ENCODE measurements around the gene PYDC1. TPM values are rescaled to one million over a fixed set of nuclear protein-coding genes. Genes with fewer than 3 reads are reported as not detected.
A peak's percentile ranks its signal among the peaks of the same experiment; 100 is the strongest.

The PYDC1 gene
- total and polyA plus RNA-seq, 2 of the 13 experiments (the other 11 are each of a cell fraction or from before 2014, with no cell fraction given) = not detected

GRCh38 chr16:31179747-31180459, 37.0 kb downstream of the PYDC1 start, which contains the start of gene FUS (continued):
- TF ChIP-seq, protein P1, sequence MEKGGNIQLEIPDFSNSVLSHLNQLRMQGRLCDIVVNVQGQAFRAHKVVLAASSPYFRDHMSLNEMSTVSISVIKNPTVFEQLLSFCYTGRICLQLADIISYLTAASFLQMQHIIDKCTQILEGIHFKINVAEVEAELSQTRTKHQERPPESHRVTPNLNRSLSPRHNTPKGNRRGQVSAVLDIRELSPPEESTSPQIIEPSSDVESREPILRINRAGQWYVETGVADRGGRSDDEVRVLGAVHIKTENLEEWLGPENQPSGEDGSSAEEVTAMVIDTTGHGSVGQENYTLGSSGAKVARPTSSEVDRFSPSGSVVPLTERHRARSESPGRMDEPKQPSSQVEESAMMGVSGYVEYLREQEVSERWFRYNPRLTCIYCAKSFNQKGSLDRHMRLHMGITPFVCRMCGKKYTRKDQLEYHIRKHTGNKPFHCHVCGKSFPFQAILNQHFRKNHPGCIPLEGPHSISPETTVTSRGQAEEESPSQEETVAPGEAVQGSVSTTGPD (CRISPR knock-in tag; IDR thresholded peaks at IDR 0.05) = peak; percentile 42; the same call in 1 of the 2 replicates
- peak; percentile 52 for TF ChIP-seq ZNF772 (CRISPR knock-in tag; IDR thresholded peaks at IDR 0.05)
- TF ChIP-seq SALL1 (CRISPR knock-in tag; IDR thresholded peaks at IDR 0.05) = peak; percentile 86
- no peak for TF ChIP-seq AGO2 (optimal IDR thresholded peaks at IDR 0.05; ENCODE audit: low read depth, low read length)
- no peak; the same call in none of the 2 replicates for TF ChIP-seq ATF6 (CRISPR knock-in tag; conservative IDR thresholded peaks at IDR 0.05)
- no peak for TF ChIP-seq ZEB1 (IDR thresholded peaks at IDR 0.05; ENCODE audit: insufficient replicate concordance, low read depth)
- TF ChIP-seq ZNF557 (CRISPR knock-in tag; IDR thresholded peaks at IDR 0.05) = no peak
- peak; percentile 89; the same call in 1 of the 2 replicates for TF ChIP-seq ZNF790 (CRISPR knock-in tag; IDR thresholded peaks at IDR 0.05; ENCODE audit: borderline replicate concordance)
- no peak; the same call in 1 of the 2 replicates for TF ChIP-seq ZNF839 (CRISPR knock-in tag; IDR thresholded peaks at IDR 0.05; ENCODE audit: borderline replicate concordance)
- peak; percentile 95 for TF ChIP-seq ZNF350 (CRISPR knock-in tag; IDR thresholded peaks at IDR 0.05; ENCODE audit: borderline replicate concordance, low read depth)
- TF ChIP-seq REXO4 (CRISPR knock-in tag; IDR thresholded peaks at IDR 0.05; ENCODE audit: borderline replicate concordance) = 0 out of 2 replicates have a peak, but pooled peaks have one; percentile 89
- TF ChIP-seq ZNF33B (CRISPR knock-in tag; IDR thresholded peaks at IDR 0.05) = peak; percentile 82
- peak; percentile 81; the same call in 1 of the 2 replicates for TF ChIP-seq HOXD1 (CRISPR knock-in tag; IDR thresholded peaks at IDR 0.05)
- no peak; the same call in 1 of the 2 replicates for TF ChIP-seq ARNTL (CRISPR knock-in tag; IDR thresholded peaks at IDR 0.05)
- TF ChIP-seq ZNF264 (CRISPR knock-in tag; IDR thresholded peaks at IDR 0.05) = peak; percentile 81; the same call in 1 of the 2 replicates
- 0 out of 2 replicates have a peak, but pooled peaks have one; percentile 20 for TF ChIP-seq KDM5A (IDR thresholded peaks at IDR 0.05; ENCODE audit: borderline replicate concordance, low read length)
- TF ChIP-seq ZNF776 (CRISPR knock-in tag; IDR thresholded peaks at IDR 0.05) = peak; percentile 83; the same call in 1 of the 2 replicates
- no peak; the same call in 1 of the 2 replicates for TF ChIP-seq MTF2 (CRISPR knock-in tag; IDR thresholded peaks at IDR 0.05; ENCODE audit: borderline replicate concordance)
- peak; percentile 90; the same call in 1 of the 2 replicates for TF ChIP-seq ZNF558 (CRISPR knock-in tag; IDR thresholded peaks at IDR 0.05; ENCODE audit: borderline replicate concordance)
- TF ChIP-seq ZNF563 (CRISPR knock-in tag; IDR thresholded peaks at IDR 0.05) = no peak; the same call in 1 of the 2 replicates
- no peak for TF ChIP-seq FOSL1 (CRISPR knock-in tag; IDR thresholded peaks at IDR 0.05; ENCODE audit: borderline replicate concordance)
- peak; percentile 75; the same call in 1 of the 2 replicates for TF ChIP-seq LRRFIP1 (CRISPR knock-in tag; conservative IDR thresholded peaks at IDR 0.05)
- TF ChIP-seq FLYWCH1 (CRISPR knock-in tag; IDR thresholded peaks at IDR 0.05) = no peak; the same call in none of the 2 replicates
- peak; percentile 24 for TF ChIP-seq SUZ12 (IDR thresholded peaks at IDR 0.05; ENCODE audit: low read depth, low read length)
- TF ChIP-seq NFYB (CRISPR knock-in tag; IDR thresholded peaks at IDR 0.05) = 0 out of 2 replicates have a peak, but pooled peaks have one; percentile 21

All from HepG2 (cell line).